ENCODE data around the gene ABCC3.
A peak's percentile ranks its signal among the peaks of the same experiment; 100 is the strongest.

The ABCC3 gene

GRCh38 chr17:50737118-50737698 is 102.5 kb downstream of the ABCC3 start:
- peak in 1 of 2 donors; percentile 8 for DNase-seq (ENCODE audit: low read depth in 2 of 2)

- no peak for DNase-seq (ENCODE audit: low read depth in 2 of 2)
Observed at GRCh38 chr17:50739098-50739497, 104.4 kb downstream of the ABCC3 start.

All from stimulated activated CD8-positive, alpha-beta memory T cell treated with anti-CD3 and anti-CD28 coated beads, Interleukin-15, amount 100 ng/mL, for 48 hours (primary cell).